ENCODE data around the gene NEURL1B.
"Not testable (repeated sequence)": the region's sequence is repeated elsewhere in the genome, so short reads cannot be mapped to it uniquely, and the experiment has no call there.

Gene NEURL1B

GRCh38 chr5:172695232-172696054 lies 54.4 kb downstream of the NEURL1B start:
- no peak for DNase-seq (ENCODE audit: low read depth)

- no peak for DNase-seq (ENCODE audit: low read depth)
These were observed 55.2 kb downstream of the NEURL1B start for GRCh38 chr5:172696171-172696849.

GRCh38 chr5:172697123-172698121 lies 56.4 kb downstream of the NEURL1B start:
- DNase-seq (ENCODE audit: low read depth), result peak; percentile 67

GRCh38 chr5:172699423-172699822 lies 58.4 kb downstream of the NEURL1B start:
- no peak for DNase-seq (ENCODE audit: low read depth)

DNA sequence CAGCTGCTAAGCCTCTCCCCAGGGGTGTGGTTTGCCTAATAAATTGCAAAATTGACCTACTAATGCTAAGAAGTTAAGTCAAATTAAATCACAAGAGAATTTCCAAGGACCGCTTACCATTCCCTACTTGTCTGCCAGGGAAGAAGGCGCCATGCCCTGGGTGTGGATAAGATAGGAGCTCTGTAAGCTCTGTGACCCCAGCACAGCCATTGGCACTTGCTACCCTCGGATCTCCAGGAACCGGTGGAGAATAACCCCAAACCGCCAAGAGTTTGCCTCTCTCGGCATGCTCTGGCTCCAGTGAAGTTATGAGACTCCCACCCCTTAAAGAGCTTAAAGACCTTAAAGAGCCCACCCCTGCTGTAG lies 58.9 kb downstream of the NEURL1B start:
- DNase-seq (ENCODE audit: low read depth), result no peak

DNA sequence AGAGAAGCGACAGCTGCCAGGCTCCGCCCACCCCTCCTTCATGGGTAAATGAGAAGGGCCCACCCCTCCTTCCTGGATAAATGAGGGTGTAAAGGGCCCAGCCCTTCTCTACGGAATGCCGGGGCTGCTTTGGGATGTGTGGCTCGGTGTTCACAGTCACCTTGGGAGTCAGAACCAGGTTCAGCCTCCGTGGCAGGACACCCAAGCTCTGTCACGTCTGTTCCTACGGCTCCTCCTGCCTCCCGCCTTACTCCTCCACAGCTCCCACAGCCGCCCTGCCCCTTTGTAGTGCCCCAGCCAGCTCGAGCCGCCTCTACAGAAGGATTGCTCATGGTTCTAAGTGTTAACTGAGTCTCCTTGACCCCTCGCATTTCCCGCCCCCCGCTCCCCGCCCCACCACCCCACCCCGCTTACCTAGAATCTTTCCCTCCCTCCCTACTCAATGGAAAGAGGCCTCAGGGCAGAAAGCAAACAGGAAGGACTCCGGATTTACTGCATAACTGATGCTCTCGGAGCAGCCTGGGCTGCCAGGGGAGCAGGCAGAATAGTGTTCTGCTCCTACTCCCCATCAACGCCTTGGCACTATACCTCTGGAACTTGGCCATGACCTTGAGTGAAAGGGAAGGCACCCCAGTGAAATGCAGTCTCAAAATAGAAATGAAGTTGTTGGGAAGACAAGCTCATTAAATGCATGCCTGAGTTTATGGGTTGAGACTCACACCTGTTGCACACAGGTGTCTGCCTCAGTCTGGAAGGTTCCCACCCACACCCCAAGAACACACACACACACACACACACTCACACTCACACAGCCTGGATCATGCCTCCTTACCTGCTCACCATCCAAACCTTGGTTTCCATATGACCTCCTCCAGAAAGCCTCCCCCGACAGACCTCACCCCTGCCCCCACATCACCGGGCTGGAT lies 59.6 kb downstream of the NEURL1B start:
- no peak for DNase-seq (ENCODE audit: low read depth)

DNA sequence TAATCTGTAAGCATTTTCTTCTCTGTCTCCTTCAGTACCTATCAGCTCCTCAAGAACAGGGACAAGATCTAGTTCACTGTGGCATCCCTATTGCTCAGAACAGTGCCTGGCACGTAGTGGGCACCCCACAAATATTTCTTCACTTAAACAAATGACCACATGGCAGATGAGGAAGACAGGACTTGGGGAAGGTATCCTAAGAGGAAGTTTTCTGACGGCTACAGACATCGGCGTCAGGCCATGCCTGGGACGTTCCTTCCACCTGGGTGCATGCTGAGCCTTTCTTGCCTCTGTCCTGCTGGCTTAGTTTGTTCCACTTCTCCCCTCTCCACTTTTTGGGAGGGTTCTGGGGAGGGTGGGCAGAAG lies 60.2 kb downstream of the NEURL1B start:
- DNase-seq (ENCODE audit: low read depth), result no peak

DNA sequence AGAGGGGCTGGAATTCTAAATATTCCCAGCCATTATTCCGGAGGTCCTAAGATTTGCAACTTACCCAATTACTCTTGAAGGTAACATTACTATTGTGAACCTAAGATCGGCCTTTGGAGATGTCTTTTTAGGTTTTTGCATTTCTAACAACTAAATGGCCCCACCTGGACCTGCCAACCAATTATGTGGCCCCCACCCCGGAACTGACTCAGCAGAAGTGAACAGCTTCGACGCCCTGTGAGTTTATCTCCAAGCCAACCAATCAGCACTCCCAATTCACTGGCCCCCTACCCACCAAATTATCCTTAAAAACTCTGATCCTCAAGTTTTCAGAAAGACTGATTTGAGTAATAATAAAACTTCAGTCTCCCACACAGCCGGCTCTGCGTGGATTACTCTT lies 62.9 kb downstream of the NEURL1B start:
- DNase-seq (ENCODE audit: low read depth), result no peak

DNA sequence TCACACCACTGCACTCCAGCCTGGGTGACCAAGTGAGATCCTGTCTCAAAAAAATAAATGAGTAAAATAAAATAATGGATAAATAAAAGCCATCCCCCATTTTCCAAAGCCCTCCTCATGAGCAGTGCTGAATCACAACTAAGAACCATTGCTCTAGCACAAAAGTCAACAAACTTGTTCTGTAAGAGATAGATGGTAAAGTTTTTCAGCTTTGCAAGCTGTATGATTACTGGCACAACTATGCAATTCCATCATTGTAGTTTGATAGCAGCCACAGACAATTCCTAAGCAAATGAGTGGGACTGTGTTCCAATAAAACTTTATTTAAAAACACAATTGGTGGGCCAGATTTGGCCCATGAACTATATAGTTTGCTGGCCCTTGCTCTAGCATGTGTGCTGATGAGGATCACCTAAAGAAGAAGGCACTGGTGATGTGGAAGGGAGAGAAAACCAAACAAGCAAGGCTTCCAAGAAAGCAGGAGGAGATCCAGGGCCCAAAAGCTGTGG lies 64.6 kb downstream of the NEURL1B start:
- no peak for DNase-seq (ENCODE audit: low read depth)

GRCh38 chr5:172706796-172707195 lies 65.7 kb downstream of the NEURL1B start:
- DNase-seq (ENCODE audit: low read depth), result no peak

DNA sequence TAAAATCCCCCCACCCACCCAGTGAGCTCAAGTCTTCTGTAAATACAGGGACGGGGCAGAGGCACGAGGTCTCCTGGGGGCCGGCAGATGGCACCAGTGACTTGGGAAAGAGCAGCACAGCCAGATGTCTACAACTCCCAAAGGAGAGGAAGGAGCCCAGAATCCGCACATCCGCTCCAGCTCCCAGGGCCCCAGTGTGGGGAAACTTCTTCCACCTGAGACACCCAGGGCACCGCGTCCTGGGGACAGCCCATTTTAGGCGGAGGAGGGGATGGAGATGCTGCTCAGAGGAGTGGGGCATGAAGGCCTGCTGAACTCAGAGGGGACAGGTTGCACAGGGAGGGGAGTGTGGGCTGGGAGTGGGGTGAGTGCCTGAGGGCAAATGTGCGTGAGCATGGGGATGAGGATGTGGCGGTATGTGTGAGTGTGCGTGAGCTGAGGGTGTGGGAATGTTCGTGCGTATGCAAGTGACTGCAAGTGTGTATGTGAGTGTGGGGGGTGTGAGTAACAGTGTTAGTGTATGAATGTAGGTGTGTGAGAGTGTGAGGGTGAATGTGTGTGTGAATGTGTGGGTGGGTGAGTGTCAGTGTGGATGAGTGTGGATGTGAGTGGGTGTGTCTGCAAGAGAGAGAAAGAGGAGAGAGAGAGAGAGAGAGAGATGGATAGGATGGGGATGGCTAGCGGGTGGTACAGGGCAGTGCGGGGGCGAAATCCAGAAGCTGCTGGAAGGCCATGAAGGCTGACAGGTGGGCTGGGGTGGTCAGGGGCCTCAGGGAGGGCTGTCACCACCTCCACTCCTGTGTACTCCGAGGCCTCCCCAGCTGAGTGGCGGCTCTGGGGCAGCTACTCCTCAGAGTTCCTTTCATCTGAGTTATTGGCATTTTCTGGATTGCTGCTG lies 66.5 kb downstream of the NEURL1B start:
- peak; percentile 66 for DNase-seq (ENCODE audit: low read depth)

GRCh38 chr5:172708183-172708505 lies 67.1 kb downstream of the NEURL1B start:
- no peak for DNase-seq (ENCODE audit: low read depth)

DNA sequence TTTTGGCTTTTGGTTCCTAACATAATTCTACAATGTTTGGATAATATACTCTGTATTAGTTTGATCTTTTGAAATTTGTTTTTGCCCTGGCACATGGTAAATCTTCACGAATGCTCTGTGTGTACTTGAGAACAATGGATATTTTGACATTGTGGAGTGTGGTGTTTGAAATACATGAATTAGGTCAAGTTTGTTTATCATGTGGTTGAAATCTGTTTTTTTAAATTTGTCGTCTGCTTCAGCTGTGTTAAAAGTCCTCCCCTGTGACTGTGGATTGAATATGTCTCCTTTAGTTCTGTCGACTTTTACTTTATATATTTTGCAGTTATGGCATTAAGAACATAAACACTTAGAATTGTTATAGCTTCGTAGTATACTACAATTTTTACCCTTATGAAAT lies 69.6 kb downstream of the NEURL1B start:
- DNase-seq (ENCODE audit: low read depth), result no peak

GRCh38 chr5:172711321-172711861 lies 70.3 kb downstream of the NEURL1B start:
- DNase-seq (ENCODE audit: low read depth), result not testable (repeated sequence)

- DNase-seq (ENCODE audit: low read depth), result no peak
These were observed 71.5 kb downstream of the NEURL1B start for GRCh38 chr5:172712610-172713009.

DNA sequence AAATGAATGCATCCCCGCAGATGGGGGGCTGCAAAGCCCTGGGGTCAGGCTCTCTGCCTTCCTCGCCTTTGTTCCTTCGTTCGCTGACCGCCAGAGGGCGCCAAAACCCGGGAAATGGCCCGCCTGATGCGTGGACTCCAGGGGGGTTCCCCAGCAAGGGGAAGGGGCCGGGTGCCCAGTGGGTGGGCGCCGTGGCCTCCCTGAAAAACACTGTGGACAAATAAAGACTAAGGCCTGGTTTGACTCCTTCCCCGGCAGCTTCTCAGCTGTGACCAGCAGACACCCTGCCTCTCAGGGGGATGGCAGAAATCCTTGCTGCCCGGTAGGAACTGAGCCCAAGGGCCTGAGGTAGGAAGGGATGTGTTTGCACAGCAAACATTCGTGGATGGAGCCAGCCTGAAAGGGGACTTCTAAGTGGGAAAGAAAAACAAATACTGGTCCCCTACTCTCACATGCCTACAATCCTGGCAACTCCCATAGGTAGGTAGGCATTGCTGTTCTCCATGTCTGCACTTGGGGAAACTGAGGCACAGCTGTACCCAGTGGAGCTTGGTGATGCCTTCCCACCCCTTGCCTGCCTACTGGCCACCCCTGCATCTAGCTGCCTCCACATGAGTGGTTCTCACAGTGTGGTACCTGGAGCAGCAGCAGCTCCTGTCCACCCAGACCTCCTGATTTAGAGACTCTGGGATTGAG lies 72.2 kb downstream of the NEURL1B start:
- no peak for DNase-seq (ENCODE audit: low read depth)

GRCh38 chr5:172713809-172714490 lies 72.9 kb downstream of the NEURL1B start:
- DNase-seq (ENCODE audit: low read depth), result no peak
